ENCODE results near the gene AGMAT. TPM values are rescaled to one million over a fixed set of nuclear protein-coding genes. Genes with fewer than 3 reads are reported as not detected.

The AGMAT gene
- total and polyA plus RNA-seq, 2 experiments from 2014 or later: 0.75 to 2.2 TPM

DNA sequence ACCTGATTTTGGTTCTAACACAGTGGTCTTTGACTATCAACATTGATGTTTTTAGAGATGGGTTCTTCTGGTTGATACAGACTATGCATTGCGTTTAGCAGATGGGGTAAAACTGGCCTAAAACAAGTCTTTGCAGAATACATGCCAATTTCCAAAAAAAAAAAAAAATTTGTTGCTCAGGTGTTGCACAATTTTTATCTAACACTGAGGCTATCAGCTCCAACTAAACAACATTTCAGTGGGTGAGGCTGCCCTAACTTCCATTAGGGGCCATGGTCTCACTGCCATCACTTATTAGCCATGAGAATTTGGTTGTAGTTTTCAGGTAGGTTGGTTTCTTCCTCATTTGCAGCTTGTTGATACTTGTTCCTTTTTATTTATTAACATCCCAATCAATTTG is 14.0 kb downstream of the AGMAT start:
- WGBS, 2 experiments (ENCODE audit: low coverage in 1 of 2, low lambda C conversion rate in 2 of 2, missing lambda C conversion rate in 2 of 2): 100% methylated on average over 1 of the region's 1 CpG
- in situ Hi-C loops (cut with MboI): no loop called here

DNA sequence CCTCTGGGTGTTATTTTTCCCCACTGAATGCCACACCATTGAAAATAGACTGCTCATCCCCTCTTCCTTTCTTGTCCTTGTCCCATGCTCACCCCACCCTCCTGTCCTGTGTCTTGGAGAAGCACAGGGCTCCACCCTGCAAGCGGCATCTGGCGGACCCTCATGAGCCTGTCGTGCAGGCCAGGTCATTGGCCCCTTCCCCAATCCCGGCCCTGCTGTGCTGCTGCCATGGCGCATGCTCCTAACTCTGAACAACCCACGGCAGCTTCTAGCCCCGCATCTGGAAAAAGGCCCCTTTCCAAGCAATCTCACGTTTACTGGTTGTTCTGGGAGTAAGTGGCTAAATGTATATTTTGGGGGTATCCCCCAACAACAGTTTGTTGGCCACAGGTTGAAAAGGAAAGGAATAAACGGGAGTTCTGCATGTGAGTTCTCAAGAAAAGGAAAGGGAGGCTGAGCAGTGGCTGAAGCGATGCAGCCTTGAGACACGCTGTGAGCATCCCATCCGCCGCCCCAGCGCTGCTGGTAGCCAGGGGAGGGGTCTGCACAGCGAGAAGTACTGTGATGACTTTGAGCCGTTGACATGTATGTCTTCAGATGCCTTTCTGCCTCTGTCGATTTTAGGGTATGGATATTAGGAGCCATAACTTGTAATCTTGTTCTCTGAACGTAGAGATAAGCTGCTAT is 16.3 kb downstream of the AGMAT start:
- Histone ChIP-seq H2AFZ (no peak overlapping the region), H3F3A (ENCODE audit: insufficient read depth) (peaks cover 9% of the 10 kb centered on the region; the same call in 1 of the 2 replicates), H3K27me3 (replicated peaks; ENCODE audit: insufficient read depth) (no peaks in the 10 kb centered on the region), H3K9me2 (ENCODE audit: insufficient read depth) (no peaks in the 10 kb centered on the region), H3K4me2 (ENCODE audit: unreplicated experiment) (no peak overlapping the region), H4K20me1 (ENCODE audit: insufficient read depth) (no peaks in the 10 kb centered on the region), H3K79me2 (ENCODE audit: insufficient read depth) (no peaks in the 10 kb centered on the region), H3K27ac (no peak overlapping the region), H3K4me1 (ENCODE audit: insufficient read depth) (peaks cover 14% of the 10 kb centered on the region), H3K4me3 (no peak overlapping the region), H3K9me3 (ENCODE audit: low read depth) (no peaks in the 10 kb centered on the region), H3K9ac (no peak overlapping the region), H3K36me3 (ENCODE audit: low read depth) (peaks cover 33% of the 10 kb centered on the region)
- no peak for TF ChIP-seq EZH2phosphoT487 (IDR thresholded peaks at IDR 0.05; ENCODE audit: insufficient read depth, low read depth)
- TF ChIP-seq EZH2 (IDR thresholded peaks at IDR 0.05; ENCODE audit: insufficient read depth, poor library complexity, severe bottlenecking): no peak
- in situ Hi-C loops (cut with MboI): no loop called here
- DNase-seq: no peak
- WGBS, 2 experiments (ENCODE audit: low coverage in 1 of 2, low lambda C conversion rate in 2 of 2, missing lambda C conversion rate in 2 of 2): 92 to 94% methylated on average over 18 of the region's 18 CpGs

More for the DNA sequence above, 14.0 kb downstream of the AGMAT start:
- H3K9me2 ChIP-seq (ENCODE audit: insufficient read depth): no peaks in the 10 kb centered on the region
- H2AFZ ChIP-seq: no peak overlapping the region
- peaks cover 23% of the 10 kb centered on the region; the same call in 1 of the 2 replicates for H3K36me3 ChIP-seq (ENCODE audit: low read depth)
- H3K4me2 ChIP-seq (ENCODE audit: unreplicated experiment): no peak overlapping the region
- TF ChIP-seq EZH2phosphoT487 (IDR thresholded peaks at IDR 0.05; ENCODE audit: insufficient read depth, low read depth) (no peak), EZH2 (IDR thresholded peaks at IDR 0.05; ENCODE audit: insufficient read depth, poor library complexity, severe bottlenecking) (no peak)
- no peaks in the 10 kb centered on the region for H3K27me3 ChIP-seq (replicated peaks; ENCODE audit: insufficient read depth)
- DNase-seq: no peak
- H4K20me1 ChIP-seq (ENCODE audit: insufficient read depth): no peaks in the 10 kb centered on the region
- H3K9me3 ChIP-seq (ENCODE audit: low read depth): no peaks in the 10 kb centered on the region
- H3K79me2 ChIP-seq (ENCODE audit: insufficient read depth): no peaks in the 10 kb centered on the region
- peaks cover 14% of the 10 kb centered on the region; the same call in 1 of the 2 replicates for H3F3A ChIP-seq (ENCODE audit: insufficient read depth)
- peaks cover 18% of the 10 kb centered on the region for H3K4me1 ChIP-seq (ENCODE audit: insufficient read depth)
- H3K27ac ChIP-seq: no peak overlapping the region
- no peak overlapping the region for H3K4me3 ChIP-seq
- H3K9ac ChIP-seq: no peak overlapping the region

DNA sequence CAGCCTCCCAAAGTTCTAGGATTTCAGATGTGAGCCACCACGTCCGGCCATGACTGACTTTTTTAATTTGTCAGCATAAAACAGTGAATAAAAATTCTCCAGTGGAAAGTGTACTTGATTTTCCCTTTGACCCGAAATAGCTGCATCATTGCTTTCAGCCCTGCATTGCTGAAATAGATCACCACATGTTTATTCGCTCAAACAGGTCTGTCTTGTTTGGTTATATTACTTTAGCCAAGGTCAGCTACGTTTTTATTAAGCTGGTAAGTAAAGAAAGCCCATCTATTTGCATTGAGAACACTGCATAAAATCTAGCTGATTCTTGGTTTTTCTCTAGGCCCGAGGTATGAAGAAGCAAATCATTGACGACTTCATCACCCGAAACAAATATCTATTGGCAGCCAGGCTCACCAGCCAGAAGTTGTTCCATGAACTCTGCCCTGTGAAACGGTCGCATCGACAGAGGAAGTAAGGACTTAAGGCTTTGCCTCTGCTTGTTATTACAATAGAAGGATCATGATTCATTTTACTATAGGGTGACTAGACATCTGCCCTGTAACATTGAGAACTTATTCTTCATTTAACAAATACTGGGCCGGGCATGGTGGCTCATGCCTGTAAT is 25.6 kb downstream of the AGMAT start:
- Histone ChIP-seq H3K4me1 (ENCODE audit: insufficient read depth) (no peaks in the 10 kb centered on the region), H3K36me3 (ENCODE audit: low read depth) (peaks cover 25% of the 10 kb centered on the region), H4K20me1 (ENCODE audit: insufficient read depth) (no peaks in the 10 kb centered on the region), H3K27me3 (replicated peaks; ENCODE audit: insufficient read depth) (no peaks in the 10 kb centered on the region), H2AFZ (no peak overlapping the region), H3K4me3 (no peak overlapping the region), H3K4me2 (ENCODE audit: unreplicated experiment) (no peak overlapping the region), H3K79me2 (ENCODE audit: insufficient read depth) (no peaks in the 10 kb centered on the region), H3F3A (ENCODE audit: insufficient read depth) (no peaks in the 10 kb centered on the region), H3K9ac (no peak overlapping the region), H3K9me2 (ENCODE audit: insufficient read depth) (no peaks in the 10 kb centered on the region), H3K9me3 (ENCODE audit: low read depth) (no peaks in the 10 kb centered on the region), H3K27ac (no peak overlapping the region)
- WGBS, 2 experiments (ENCODE audit: low coverage in 1 of 2, low lambda C conversion rate in 2 of 2, missing lambda C conversion rate in 2 of 2): 94 to 95% methylated on average over 12 of the region's 12 CpGs
- TF ChIP-seq EZH2phosphoT487 (IDR thresholded peaks at IDR 0.05; ENCODE audit: insufficient read depth, low read depth): no peak
- TF ChIP-seq EZH2 (IDR thresholded peaks at IDR 0.05; ENCODE audit: insufficient read depth, poor library complexity, severe bottlenecking): no peak
- no peak for DNase-seq
- in situ Hi-C loops (cut with MboI): no loop called here

DNA sequence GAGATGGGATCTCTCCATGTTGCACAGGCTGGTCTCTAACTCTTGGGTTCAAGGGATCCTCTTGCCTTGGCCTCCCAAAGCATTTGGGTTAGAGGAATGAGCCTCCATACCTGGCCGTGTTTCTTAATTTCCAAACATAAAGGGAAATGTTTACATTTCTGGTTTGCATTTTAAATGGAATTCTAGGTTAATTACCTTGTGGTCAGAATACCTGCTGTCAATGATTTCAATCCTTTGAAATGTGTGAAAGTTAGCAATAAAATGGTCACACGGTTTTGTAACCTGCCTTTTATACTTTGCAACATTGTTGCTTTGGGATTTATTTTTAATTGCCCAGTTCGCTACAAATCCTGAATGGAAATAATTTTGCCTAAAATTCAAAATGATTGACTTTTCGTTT is 26.3 kb downstream of the AGMAT start:
- Histone ChIP-seq H3K36me3 (ENCODE audit: low read depth) (peaks cover 25% of the 10 kb centered on the region), H3K9ac (no peak overlapping the region), H2AFZ (no peak overlapping the region), H3K27ac (no peak overlapping the region), H3K27me3 (replicated peaks; ENCODE audit: insufficient read depth) (no peaks in the 10 kb centered on the region), H3K9me3 (ENCODE audit: low read depth) (no peaks in the 10 kb centered on the region), H3K79me2 (ENCODE audit: insufficient read depth) (no peaks in the 10 kb centered on the region), H3K9me2 (ENCODE audit: insufficient read depth) (no peaks in the 10 kb centered on the region), H3F3A (ENCODE audit: insufficient read depth) (no peaks in the 10 kb centered on the region), H3K4me2 (ENCODE audit: unreplicated experiment) (no peak overlapping the region), H3K4me3 (no peak overlapping the region), H4K20me1 (ENCODE audit: insufficient read depth) (no peaks in the 10 kb centered on the region), H3K4me1 (ENCODE audit: insufficient read depth) (no peaks in the 10 kb centered on the region)
- 85 to 88% methylated on average over 4 of the region's 4 CpGs for WGBS, 2 experiments (ENCODE audit: low coverage in 1 of 2, low lambda C conversion rate in 2 of 2, missing lambda C conversion rate in 2 of 2)
- in situ Hi-C loops (cut with MboI): no loop called here
- no peak for DNase-seq
- TF ChIP-seq EZH2phosphoT487 (IDR thresholded peaks at IDR 0.05; ENCODE audit: insufficient read depth, low read depth): no peak
- TF ChIP-seq EZH2 (IDR thresholded peaks at IDR 0.05; ENCODE audit: insufficient read depth, poor library complexity, severe bottlenecking): no peak
